ENCODE measurements around the gene MAST3. TPM values are rescaled to one million over a fixed set of nuclear protein-coding genes. Genes with fewer than 3 reads are reported as not detected.
A peak's percentile ranks its signal among the peaks of the same experiment; 100 is the strongest.

The MAST3 gene
- total and polyA plus RNA-seq, 2 of the 13 experiments (the other 11 are each of a cell fraction or from before 2014, with no cell fraction given): 4.1 to 4.6 TPM

GRCh38 chr19:18118420-18119012 lies 20.9 kb downstream of the MAST3 start:
- Histone ChIP-seq H3K9me3 (ENCODE audit: low read length) (no peaks in the 10 kb centered on the region), H2AFZ (ENCODE audit: low read length) (no peak overlapping the region), H3K4me1 (ENCODE audit: insufficient read depth, low read length) (peaks cover 23% of the 10 kb centered on the region), H3K27ac (ENCODE audit: extremely low read length, insufficient read depth, low read length) (peak overlapping the region; percentile 63), H3K27me3 (ENCODE audit: control insufficient read depth in 1 of 2, insufficient read depth in 2 of 2, low read length in 2 of 2) (no peaks in the 10 kb centered on the region), H3K4me3 (replicated peaks in 1 of 3; ENCODE audit: insufficient read depth in 1 of 3, low read depth in 2 of 3, low read length in 3 of 3) (peak overlapping the region; percentile 72 to 91 (median 73)), H3K4me2 (ENCODE audit: low read depth, low read length) (peak overlapping the region; percentile 100), H3K9ac (ENCODE audit: insufficient read depth, low read depth, low read length) (peak overlapping the region; percentile 82), H4K20me1 (ENCODE audit: insufficient read depth, low read length) (no peaks in the 10 kb centered on the region), H3K36me3 (replicated peaks in 1 of 2; ENCODE audit: control insufficient read depth in 1 of 2, insufficient read depth in 2 of 2, low read length in 2 of 2) (peaks cover 7 to 33% of the 10 kb centered on the region in 2 experiments), H3K79me2 (ENCODE audit: insufficient read depth, low read length) (peaks cover 16% of the 10 kb centered on the region)
- FAIRE-seq: no peak
- intact Hi-C loops (cut with micrococcal nuclease; ENCODE audit: unreplicated experiment): no loop called here
- WGBS (ENCODE audit: low lambda C conversion rate): 51% methylated on average over 9 of the region's 14 CpGs
- in situ Hi-C loops (cut with HindIII; ENCODE audit: extremely low pct_ligation_motif_present, low pct_unique_long_range_greater_than_20kb): no loop called here
- POLR2A ChIA-PET: interaction anchor here (1.4 to 2.2 kb wide), 3 partner anchors 9 to 36 kb away, joined by 9 to 18 read pairs (median 11); partner anchors contain the start of gene PIK3R2
- CTCF ChIA-PET (ENCODE audit: low intra/inter-chr PET ratio, low total read pairs): no interaction called here
- BruUV-seq (replicated peaks): TSS peak; percentile 47
- DNase-seq (ENCODE audit: low spot score): no peak
- ATAC-seq: no peak
- no peak for TF ChIP-seq PRPF4 (IDR thresholded peaks at IDR 0.05; ENCODE audit: low read depth, low read length, poor library complexity, severe bottlenecking)
- TF ChIP-seq TBX2 (CRISPR knock-in tag; IDR thresholded peaks at IDR 0.05; ENCODE audit: borderline replicate concordance): no peak
- TF ChIP-seq JARID2 (CRISPR knock-in tag; IDR thresholded peaks at IDR 0.05; ENCODE audit: insufficient replicate concordance): no peak
- no peak for TF ChIP-seq SALL2 (CRISPR knock-in tag; IDR thresholded peaks at IDR 0.05)
- TF ChIP-seq KMT2B (CRISPR knock-in tag; IDR thresholded peaks at IDR 0.05): no peak
- no peak for TF ChIP-seq GATA4 (IDR thresholded peaks at IDR 0.05; ENCODE audit: borderline replicate concordance, low read depth)
- TF ChIP-seq ZNF816 (CRISPR knock-in tag; IDR thresholded peaks at IDR 0.05; ENCODE audit: borderline replicate concordance): no peak
- TF ChIP-seq ZMYM3 (CRISPR knock-in tag; IDR thresholded peaks at IDR 0.05): peak; percentile 88
- TF ChIP-seq KLF12 (CRISPR knock-in tag; IDR thresholded peaks at IDR 0.05; ENCODE audit: borderline replicate concordance): no peak
- no peak for TF ChIP-seq PAXIP1 (CRISPR knock-in tag; conservative IDR thresholded peaks at IDR 0.05)
- TF ChIP-seq NR2F6 (IDR thresholded peaks at IDR 0.05): no peak
- TF ChIP-seq NR2F6 (CRISPR knock-in tag; IDR thresholded peaks at IDR 0.05): no peak
- peak; percentile 99 for TF ChIP-seq ZNF768 (CRISPR knock-in tag; IDR thresholded peaks at IDR 0.05)
- no peak for TF ChIP-seq ZBTB38 (CRISPR knock-in tag; IDR thresholded peaks at IDR 0.05)
- TF ChIP-seq ZFP90 (CRISPR knock-in tag; IDR thresholded peaks at IDR 0.05; ENCODE audit: borderline replicate concordance): no peak
- no peak for TF ChIP-seq BCLAF1 (IDR thresholded peaks at IDR 0.05)
- TF ChIP-seq ZNF563 (CRISPR knock-in tag; IDR thresholded peaks at IDR 0.05): 0 out of 2 replicates have a peak, but pooled peaks have one; percentile 10
- TF ChIP-seq ZFP36 (IDR thresholded peaks at IDR 0.05; ENCODE audit: borderline replicate concordance, low read depth, low read length, partially characterized antibody): peak; percentile 42
- 0 out of 2 replicates have a peak, but pooled peaks have one; percentile 0 for TF ChIP-seq ELF3 (CRISPR knock-in tag; IDR thresholded peaks at IDR 0.05)

Data from HepG2 (cell line).